ENCODE data around the gene SDHAF2.
"Not testable (repeated sequence)": the region's sequence is repeated elsewhere in the genome, so short reads cannot be mapped to it uniquely, and the experiment has no call there.

The SDHAF2 gene

GRCh38 chr11:61429691-61430582, at the start of gene SDHAF2, which contains the start of gene CPSF7:
SDHAF2 (plus strand) TSS chr11:61430124; CDS start chr11:61430147, 23 bp downstream.
CPSF7 (minus strand) TSS chr11:61429975; CDS start chr11:61429235, 740 bp downstream.
- TF ChIP-seq CTCF (IDR thresholded peaks at IDR 0.05; ENCODE audit: unreplicated experiment in 3 of 3): no peak
- peaks cover 39% of the 10 kb centered on the region for H3K36me3 Mint-ChIP-seq (ENCODE audit: low read depth)
- peak within 1 kb of the TSS; percentile 94 to 100 (median 97) for H3K4me3 Mint-ChIP-seq
- no peaks in the 10 kb centered on the region for H3K9me3 Mint-ChIP-seq
- peak within 1 kb of the TSS; percentile 96 to 98 (median 98) for H3K27ac Mint-ChIP-seq
- H3K27me3 Mint-ChIP-seq (ENCODE audit: low read depth): no peaks in the 10 kb centered on the region
- H3K4me1 Mint-ChIP-seq: peaks cover 14% of the 10 kb centered on the region

DNA sequence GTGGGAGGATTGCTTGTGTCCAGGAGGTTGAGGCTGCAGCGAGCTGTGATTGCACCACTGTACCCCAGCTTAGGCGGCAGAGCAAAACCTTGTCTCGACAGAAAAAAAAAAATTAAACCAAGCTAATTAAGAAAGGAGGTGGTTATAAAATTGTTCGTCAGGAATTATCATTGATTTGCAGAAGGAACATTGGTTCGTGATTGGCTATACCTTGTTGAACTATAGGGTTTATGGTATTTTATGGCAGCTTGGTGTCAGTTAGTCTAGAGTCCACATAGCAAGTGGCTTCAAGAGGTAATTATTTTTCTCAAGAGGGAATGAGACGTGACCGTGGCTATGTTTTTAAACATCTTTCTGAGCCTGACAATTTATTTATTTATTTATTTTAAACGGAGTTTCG, 49.0 kb upstream of the SDHAF2 start:
- Mint-ChIP-seq H3K27me3 (ENCODE audit: low read depth) (no peaks in the 10 kb centered on the region), H3K4me3 (no peak overlapping the region), H3K9me3 (no peaks in the 10 kb centered on the region), H3K27ac (no peak overlapping the region), H3K36me3 (ENCODE audit: low read depth) (peaks cover 21% of the 10 kb centered on the region), H3K4me1 (peaks cover 5% of the 10 kb centered on the region)
- no peak for TF ChIP-seq CTCF (IDR thresholded peaks at IDR 0.05; ENCODE audit: unreplicated experiment in 3 of 3)

DNA sequence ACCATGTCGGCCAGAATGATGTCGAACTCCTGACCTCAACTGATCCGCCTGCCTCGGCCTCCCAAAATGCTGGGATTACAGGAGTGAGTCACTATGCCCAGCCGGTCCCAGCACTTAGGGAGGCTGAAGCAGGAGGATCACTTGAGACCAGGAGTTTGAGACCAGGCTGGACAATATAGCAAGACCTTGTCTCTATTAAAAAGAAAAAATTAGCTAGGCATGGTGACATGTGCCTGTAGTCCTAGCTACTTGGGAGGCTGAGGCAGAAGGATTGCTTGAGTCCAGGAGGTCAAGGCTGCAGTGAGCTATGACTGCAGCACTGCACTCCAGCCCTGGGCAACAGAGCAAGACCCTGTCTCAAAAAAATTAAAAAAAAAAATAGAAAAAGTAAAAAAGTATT, 46.1 kb upstream of the SDHAF2 start:
- H3K27me3 Mint-ChIP-seq (ENCODE audit: low read depth); H3K36me3 Mint-ChIP-seq (ENCODE audit: low read depth); H3K27ac Mint-ChIP-seq; H3K9me3 Mint-ChIP-seq; H3K4me1 Mint-ChIP-seq; H3K4me3 Mint-ChIP-seq: not testable (repeated sequence)

DNA sequence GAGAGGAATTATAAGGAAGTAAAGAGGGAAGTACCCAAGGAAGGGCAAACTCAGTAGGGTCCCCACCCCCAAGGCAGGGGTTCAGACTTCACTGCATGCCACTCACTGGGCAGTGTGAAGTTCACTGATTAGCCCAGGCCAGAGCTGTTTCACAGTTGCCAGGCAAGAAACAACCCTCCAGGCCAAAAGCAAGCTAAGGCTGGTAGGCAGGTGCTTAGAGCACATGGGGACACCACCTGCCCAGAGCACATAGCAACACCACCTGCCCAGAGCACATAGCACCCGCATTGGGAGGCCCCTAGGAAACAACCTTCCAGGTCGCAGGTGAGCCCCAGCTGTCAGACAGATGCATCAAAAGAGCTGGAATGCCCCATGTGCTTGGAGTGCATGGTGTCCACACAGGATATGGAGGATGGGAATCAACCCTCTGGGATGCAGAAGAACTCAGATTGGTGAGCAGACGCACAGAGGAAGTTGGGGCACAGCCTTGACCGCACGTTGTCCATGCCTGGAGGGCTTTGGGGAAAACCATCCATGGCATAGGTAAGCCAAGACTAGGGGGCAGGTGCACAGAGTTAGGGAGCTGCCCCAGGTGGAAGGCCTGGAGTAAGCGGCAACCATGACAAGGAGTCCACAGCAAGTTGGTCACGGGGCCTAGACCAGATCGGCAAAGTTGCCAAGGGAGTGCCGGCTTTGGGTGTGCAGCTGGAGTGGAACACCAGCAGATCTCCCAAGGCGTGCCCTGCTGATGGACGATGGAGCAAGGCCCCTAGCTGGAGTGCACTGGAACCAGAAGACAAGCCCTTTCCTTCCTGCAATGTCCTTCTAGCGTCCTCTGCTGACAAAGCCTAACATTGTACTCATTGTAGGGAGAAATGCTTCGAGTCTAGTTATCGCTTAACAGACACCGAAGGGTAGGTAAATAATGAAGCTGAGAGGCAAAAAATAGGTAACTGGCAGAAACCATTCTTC, 45.4 kb upstream of the SDHAF2 start:
- TF ChIP-seq CTCF (IDR thresholded peaks at IDR 0.05; ENCODE audit: unreplicated experiment in 3 of 3): no peak
- H3K27me3 Mint-ChIP-seq (ENCODE audit: low read depth): no peaks in the 10 kb centered on the region
- H3K9me3 Mint-ChIP-seq: no peaks in the 10 kb centered on the region
- H3K4me3 Mint-ChIP-seq: no peak overlapping the region
- no peaks in the 10 kb centered on the region for H3K4me1 Mint-ChIP-seq
- H3K36me3 Mint-ChIP-seq (ENCODE audit: low read depth): peaks cover 5% of the 10 kb centered on the region
- H3K27ac Mint-ChIP-seq: no peak overlapping the region

DNA sequence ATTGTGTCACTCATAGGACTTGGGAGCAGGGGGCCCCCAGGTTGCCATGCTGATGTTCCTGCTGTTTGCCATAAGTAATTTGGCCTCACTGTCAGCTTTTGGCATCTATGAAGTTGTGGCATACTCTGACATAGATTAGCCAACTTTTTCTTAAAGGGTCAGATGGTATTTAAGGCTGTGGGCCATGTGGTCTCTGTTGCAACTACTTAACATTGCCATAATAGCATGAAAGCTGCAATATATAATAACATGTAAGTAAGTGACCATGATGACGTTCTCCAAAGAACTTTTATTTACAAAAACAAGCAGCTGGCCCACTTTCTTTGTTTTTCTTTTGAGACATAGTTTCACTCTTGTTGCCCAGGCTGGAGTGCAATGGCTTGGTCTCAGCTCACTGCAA, 39.8 kb upstream of the SDHAF2 start:
- Mint-ChIP-seq H3K4me1 (peaks cover 21% of the 10 kb centered on the region), H3K9me3 (peaks cover 4% of the 10 kb centered on the region), H3K4me3 (peak overlapping the region; percentile 13 to 64 (median 64)), H3K36me3 (ENCODE audit: low read depth) (peaks cover 15% of the 10 kb centered on the region), H3K27ac (no peak overlapping the region), H3K27me3 (ENCODE audit: low read depth) (no peaks in the 10 kb centered on the region)
- no peak for TF ChIP-seq CTCF (IDR thresholded peaks at IDR 0.05; ENCODE audit: unreplicated experiment in 3 of 3)
